LNCAP (cell line): Measurements from ENCODE around the gene CDKN2C.

Experiments
- CTCF ChIP-seq: fragments of 450-650 bp; IDR thresholded peaks from 2 replicates; pipeline ENCODE4 v1.5.1; 2017; ENCODE audit warnings: mild to moderate bottlenecking

Gene CDKN2C

GRCh38 chr1:51009381-51009780 lies 39.3 kb downstream of the CDKN2C start:
- TF ChIP-seq CTCF, result no peak

GRCh38 chr1:51014878-51015277 lies 44.8 kb downstream of the CDKN2C start:
- no peak for TF ChIP-seq CTCF

- no peak for TF ChIP-seq CTCF
Measured at GRCh38 chr1:51019811-51020210, 49.8 kb downstream of the CDKN2C start.
